Measurements from ENCODE around the gene NHERF2.

Gene NHERF2

DNA sequence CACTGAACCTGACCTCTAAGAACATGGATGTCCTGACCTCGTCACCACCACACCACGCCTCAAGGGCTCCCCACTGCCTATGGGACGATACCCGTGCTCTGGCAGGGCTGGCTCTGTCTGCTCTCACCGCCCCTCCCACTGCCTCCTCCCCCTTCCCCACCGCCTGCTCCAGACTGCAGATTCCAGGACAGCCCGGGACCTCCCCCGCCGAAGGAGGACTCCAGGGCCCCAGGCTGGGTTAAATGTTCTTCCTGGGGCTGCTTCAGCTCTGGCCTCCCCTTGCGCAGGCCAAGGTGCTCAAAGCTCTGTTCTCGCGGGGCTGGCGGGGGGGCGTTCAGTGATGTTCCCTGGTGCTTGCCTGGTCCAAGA, 4.0 kb upstream of the NHERF2 start:
- H3K4me3 Mint-ChIP-seq: peak overlapping the region; percentile 80 to 85 (median 80)
- H3K27ac Mint-ChIP-seq: peak overlapping the region; percentile 91 to 97 (median 91)
- TF ChIP-seq, protein P1, sequence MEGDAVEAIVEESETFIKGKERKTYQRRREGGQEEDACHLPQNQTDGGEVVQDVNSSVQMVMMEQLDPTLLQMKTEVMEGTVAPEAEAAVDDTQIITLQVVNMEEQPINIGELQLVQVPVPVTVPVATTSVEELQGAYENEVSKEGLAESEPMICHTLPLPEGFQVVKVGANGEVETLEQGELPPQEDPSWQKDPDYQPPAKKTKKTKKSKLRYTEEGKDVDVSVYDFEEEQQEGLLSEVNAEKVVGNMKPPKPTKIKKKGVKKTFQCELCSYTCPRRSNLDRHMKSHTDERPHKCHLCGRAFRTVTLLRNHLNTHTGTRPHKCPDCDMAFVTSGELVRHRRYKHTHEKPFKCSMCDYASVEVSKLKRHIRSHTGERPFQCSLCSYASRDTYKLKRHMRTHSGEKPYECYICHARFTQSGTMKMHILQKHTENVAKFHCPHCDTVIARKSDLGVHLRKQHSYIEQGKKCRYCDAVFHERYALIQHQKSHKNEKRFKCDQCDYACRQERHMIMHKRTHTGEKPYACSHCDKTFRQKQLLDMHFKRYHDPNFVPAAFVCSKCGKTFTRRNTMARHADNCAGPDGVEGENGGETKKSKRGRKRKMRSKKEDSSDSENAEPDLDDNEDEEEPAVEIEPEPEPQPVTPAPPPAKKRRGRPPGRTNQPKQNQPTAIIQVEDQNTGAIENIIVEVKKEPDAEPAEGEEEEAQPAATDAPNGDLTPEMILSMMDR (IDR thresholded peaks at IDR 0.05; ENCODE audit: unreplicated experiment in 3 of 3): no peak
- peaks cover 30% of the 10 kb centered on the region for H3K27me3 Mint-ChIP-seq (ENCODE audit: low read depth)
- no peaks in the 10 kb centered on the region for H3K36me3 Mint-ChIP-seq (ENCODE audit: low read depth)
- peaks cover 22% of the 10 kb centered on the region for H3K4me1 Mint-ChIP-seq
- no peaks in the 10 kb centered on the region for H3K9me3 Mint-ChIP-seq

DNA sequence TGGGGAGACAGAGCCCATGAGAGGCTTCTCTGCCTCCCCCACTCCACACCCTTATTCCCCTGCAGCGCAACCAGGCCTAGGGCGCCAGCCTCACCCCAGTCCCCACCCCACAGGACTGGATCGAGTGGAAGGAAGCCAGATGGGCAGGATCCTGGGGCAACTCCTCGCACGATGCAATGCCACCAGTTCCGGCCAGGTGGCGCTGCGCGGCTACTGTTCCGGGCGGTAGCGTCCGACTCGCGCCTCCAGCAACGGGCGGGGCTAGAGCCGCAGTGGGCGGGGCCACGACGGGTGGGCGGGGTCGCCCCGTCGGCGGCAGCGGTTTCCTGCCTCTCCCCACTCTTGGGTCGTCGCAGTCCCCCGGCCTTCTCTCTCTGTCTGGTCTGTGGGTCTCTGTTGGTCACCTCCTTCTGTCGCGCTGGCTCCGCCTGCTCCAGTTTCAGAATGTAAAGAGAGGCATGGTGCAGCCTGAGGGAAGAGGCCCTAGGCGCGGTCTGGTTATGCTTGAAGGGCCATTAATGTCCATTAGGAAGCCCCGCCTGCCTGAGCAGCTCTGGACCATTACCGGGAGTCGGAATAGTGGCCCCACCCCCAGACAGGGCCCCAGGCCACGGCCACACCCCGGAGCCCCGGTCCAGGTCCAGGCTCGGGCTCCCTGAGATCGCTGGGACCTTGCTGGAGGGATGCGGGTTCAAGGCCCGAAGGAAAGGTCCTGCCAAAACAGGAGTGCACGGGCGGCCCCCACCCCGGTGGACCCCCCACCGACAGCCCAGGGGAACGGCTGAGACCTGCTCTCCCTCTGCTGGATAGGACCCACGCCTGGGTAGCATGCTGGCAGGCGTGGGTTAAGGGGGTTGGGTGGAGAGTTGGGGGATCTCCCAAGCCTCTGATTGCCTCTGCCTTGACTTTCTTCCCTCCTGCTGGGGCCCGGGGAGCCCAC, 3.3 kb upstream of the NHERF2 start:
- TF ChIP-seq, protein P1 (IDR thresholded peaks at IDR 0.05; ENCODE audit: unreplicated experiment in 3 of 3): peak; percentile 95 to 98 (median 98)
- peak overlapping the region; percentile 80 to 85 (median 80) for H3K4me3 Mint-ChIP-seq
- peaks cover 24% of the 10 kb centered on the region for H3K4me1 Mint-ChIP-seq
- no peaks in the 10 kb centered on the region for H3K9me3 Mint-ChIP-seq
- H3K27me3 Mint-ChIP-seq (ENCODE audit: low read depth): peaks cover 26% of the 10 kb centered on the region
- no peaks in the 10 kb centered on the region for H3K36me3 Mint-ChIP-seq (ENCODE audit: low read depth)
- H3K27ac Mint-ChIP-seq: peak overlapping the region; percentile 91 to 97 (median 91)

- Mint-ChIP-seq H3K4me3 (peak overlapping the region; percentile 65 to 77 (median 73)), H3K27me3 (ENCODE audit: low read depth) (peaks cover 22% of the 10 kb centered on the region), H3K4me1 (peaks cover 24% of the 10 kb centered on the region), H3K36me3 (ENCODE audit: low read depth) (peaks cover 3% of the 10 kb centered on the region), H3K9me3 (no peaks in the 10 kb centered on the region), H3K27ac (peak overlapping the region; percentile 90 to 97 (median 95))
- TF ChIP-seq, protein P1 (IDR thresholded peaks at IDR 0.05; ENCODE audit: unreplicated experiment in 3 of 3): no peak
These were observed 2.7 kb upstream of the NHERF2 start for GRCh38 chr16:2024032-2024420.

DNA sequence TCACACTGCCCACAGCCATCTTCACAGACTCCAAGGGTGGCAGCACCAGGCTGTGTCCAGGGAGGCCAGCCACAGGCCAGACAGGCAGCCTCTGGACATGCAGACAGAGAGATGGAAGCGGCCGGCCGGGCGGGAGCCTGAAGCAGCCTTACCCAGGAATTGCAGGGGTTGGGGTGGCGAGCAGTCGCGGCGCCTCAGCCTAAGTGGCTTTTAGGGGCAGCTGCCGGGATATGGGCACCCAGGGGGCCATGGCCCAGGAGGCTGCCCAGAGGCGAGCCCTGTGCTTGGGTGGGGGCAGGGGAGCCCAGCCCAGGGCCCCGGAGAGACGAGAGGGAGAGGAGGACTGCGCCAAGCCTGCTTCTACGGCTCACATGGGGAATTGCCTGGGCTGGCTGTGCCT, 1.5 kb upstream of the NHERF2 start:
- TF ChIP-seq, protein P1 (IDR thresholded peaks at IDR 0.05; ENCODE audit: unreplicated experiment in 3 of 3): no peak
- peaks cover 29% of the 10 kb centered on the region for H3K4me1 Mint-ChIP-seq
- no peak overlapping the region for H3K27ac Mint-ChIP-seq
- H3K36me3 Mint-ChIP-seq (ENCODE audit: low read depth): peaks cover 4% of the 10 kb centered on the region
- H3K27me3 Mint-ChIP-seq (ENCODE audit: low read depth): peaks cover 19% of the 10 kb centered on the region
- H3K9me3 Mint-ChIP-seq: no peaks in the 10 kb centered on the region
- peak overlapping the region; percentile 79 to 85 (median 82) for H3K4me3 Mint-ChIP-seq

GRCh38 chr16:2025878-2026460, 733 bp upstream of the NHERF2 start:
- H3K4me3 Mint-ChIP-seq: peak overlapping the region; percentile 79 to 85 (median 82)
- no peaks in the 10 kb centered on the region for H3K9me3 Mint-ChIP-seq
- peaks cover 15% of the 10 kb centered on the region for H3K27me3 Mint-ChIP-seq (ENCODE audit: low read depth)
- peaks cover 29% of the 10 kb centered on the region for H3K4me1 Mint-ChIP-seq
- TF ChIP-seq, protein P1 (IDR thresholded peaks at IDR 0.05; ENCODE audit: unreplicated experiment in 3 of 3): no peak
- peaks cover 4% of the 10 kb centered on the region for H3K36me3 Mint-ChIP-seq (ENCODE audit: low read depth)
- peak overlapping the region; percentile 73 to 88 (median 74) for H3K27ac Mint-ChIP-seq
